ENCODE results near the gene INSC. TPM values are rescaled to one million over a fixed set of nuclear protein-coding genes. Genes with fewer than 3 reads are reported as not detected.

Gene INSC
- total and polyA plus RNA-seq, 2 of the 8 experiments (the other 6 are each of a cell fraction or from before 2014, with no cell fraction given) = 0.58 to 0.59 TPM

- Histone ChIP-seq H3K4me1 (replicated peaks in 1 of 4; ENCODE audit: control insufficient read depth in 3 of 4, insufficient read depth in 4 of 4, low read length in 3 of 4) (peaks cover 0 to 3% (median under 1%) of the 10 kb centered on the region in 4 experiments; a peak in 1 of 7 replicates), H2BK12ac (ENCODE audit: low read depth, low read length) (no peak overlapping the region), H3K23me2 (ENCODE audit: low read depth, low read length) (no peaks in the 10 kb centered on the region), H2BK120ac (replicated peaks; ENCODE audit: low read depth, low read length) (no peak overlapping the region), H2AFZ (ENCODE audit: low read length) (no peak overlapping the region), H2BK15ac (ENCODE audit: low read length) (0 out of 2 replicates have a peak overlapping the region, but pooled peaks have one; percentile 25), H3K14ac (ENCODE audit: insufficient read length) (no peak overlapping the region), H3K56ac (replicated peaks; ENCODE audit: insufficient read length, low read depth, low read length) (no peak overlapping the region), H3K4ac (replicated peaks; ENCODE audit: insufficient read length, low read depth, low read length) (no peak overlapping the region), H3K4me3 (ENCODE audit: extremely low read depth in 1 of 4, insufficient read depth in 2 of 4, low read depth in 3 of 4, low read length in 4 of 4) (no peak overlapping the region), H3K23ac (ENCODE audit: insufficient read length) (no peak overlapping the region), H4K5ac (ENCODE audit: insufficient read length, low read depth, low read length) (no peak overlapping the region), H3K9ac (replicated peaks in 1 of 4; ENCODE audit: extremely low read depth in 1 of 4, low read depth in 3 of 4, low read length in 3 of 4) (no peak overlapping the region), H3K18ac (ENCODE audit: extremely low read depth, low read length) (no peak overlapping the region), H3K79me1 (ENCODE audit: low read depth, low read length) (no peaks in the 10 kb centered on the region; the same call in 1 of the 2 replicates), H4K8ac (ENCODE audit: extremely low read depth, insufficient read depth, low read length) (no peak overlapping the region), H3K36me3 (ENCODE audit: control insufficient read depth in 2 of 4, insufficient read depth in 4 of 4, low read length in 3 of 4) (no peaks in the 10 kb centered on the region), H3K79me2 (ENCODE audit: control insufficient read depth in 1 of 2, insufficient read depth in 2 of 2, low read length in 2 of 2) (no peaks in the 10 kb centered on the region), H2BK5ac (ENCODE audit: low read depth, low read length) (no peak overlapping the region), H3K27me3 (replicated peaks in 1 of 4; ENCODE audit: control insufficient read depth in 3 of 4, extremely low read depth in 1 of 4, insufficient read depth in 3 of 4, low read length in 3 of 4) (no peaks in the 10 kb centered on the region), H2BK20ac (ENCODE audit: low read length) (no peak overlapping the region), H2AK5ac (ENCODE audit: low read depth, low read length) (no peak overlapping the region), H4K20me1 (replicated peaks in 1 of 2; ENCODE audit: control insufficient read depth in 1 of 2, insufficient read depth in 2 of 2, low read length in 2 of 2) (no peaks in the 10 kb centered on the region), H3K9me3 (ENCODE audit: insufficient read depth in 2 of 2, low read depth in 1 of 2, low read length in 1 of 2) (no peaks in the 10 kb centered on the region), H3K4me2 (ENCODE audit: insufficient read depth in 1 of 2, low read depth in 2 of 2, low read length in 2 of 2) (no peak overlapping the region), H3K27ac (ENCODE audit: low read depth, low read length) (no peak overlapping the region), H4K91ac (replicated peaks; ENCODE audit: insufficient read length, low read length) (no peak overlapping the region)
- 85% methylated on average over 8 of the region's 8 CpGs; no CpG with 5 or more reads in 1 of the 2 experiments for WGBS, 2 experiments (ENCODE audit: extremely low coverage in 1 of 2, insufficient coverage in 1 of 2, insufficient read length in 1 of 2, insufficient replicate concordance in 2 of 2, low coverage in 1 of 2, low lambda C conversion rate in 2 of 2, missing lambda C conversion rate in 1 of 2)
- POLR2A ChIA-PET (ENCODE audit: partially characterized antibody) = no interaction called here
- TF ChIP-seq RBBP5 (IDR thresholded peaks at IDR 0.05; ENCODE audit: borderline replicate concordance, low read depth, low read length) = no peak
- TF ChIP-seq SP4 (IDR thresholded peaks at IDR 0.05; ENCODE audit: low read length) = no peak
- no peak for TF ChIP-seq HDAC6 (IDR thresholded peaks at IDR 0.05; ENCODE audit: low read depth, low read length)
- TF ChIP-seq RAD21 (IDR thresholded peaks at IDR 0.05 in 1 of 2, conservative IDR thresholded peaks at IDR 0.05 in 1 of 2; ENCODE audit: low read depth in 2 of 2, low read length in 2 of 2) = no peak
- TF ChIP-seq BACH1 (IDR thresholded peaks at IDR 0.05; ENCODE audit: low read length) = no peak
- TF ChIP-seq KDM4A (IDR thresholded peaks at IDR 0.05; ENCODE audit: low read depth, low read length, severe bottlenecking) = no peak
- TF ChIP-seq POU5F1 (IDR thresholded peaks at IDR 0.05; ENCODE audit: low read depth, low read length) = no peak
- no peak for TF ChIP-seq SIRT6 (IDR thresholded peaks at IDR 0.05; ENCODE audit: low read length)
- no peak for TF ChIP-seq CBX5 (IDR thresholded peaks at IDR 0.05; ENCODE audit: low read depth, low read length)
- TF ChIP-seq KDM1A (IDR thresholded peaks at IDR 0.05; ENCODE audit: borderline replicate concordance, low read length) = no peak
- FAIRE-seq = no peak
- CTCF ChIA-PET (ENCODE audit: partially characterized antibody) = interaction anchor here (1.4 kb wide), 1 partner anchor 9 kb away, joined by 6 read pairs; no protein-coding TSS in a partner anchor
- DNase-seq (ENCODE audit: low read depth in 1 of 2, low spot score in 2 of 2) = no peak
Measured at GRCh38 chr11:15233371-15234165, 118.8 kb downstream of the INSC start.
